ENCODE results near the gene CAMSAP1. TPM values are rescaled to one million over a fixed set of nuclear protein-coding genes. Genes with fewer than 3 reads are reported as not detected.

The CAMSAP1 gene
- total and polyA plus RNA-seq, 2 of the 4 experiments (the other 2 are of a cell fraction) = 8.2 to 19.5 TPM

DNA sequence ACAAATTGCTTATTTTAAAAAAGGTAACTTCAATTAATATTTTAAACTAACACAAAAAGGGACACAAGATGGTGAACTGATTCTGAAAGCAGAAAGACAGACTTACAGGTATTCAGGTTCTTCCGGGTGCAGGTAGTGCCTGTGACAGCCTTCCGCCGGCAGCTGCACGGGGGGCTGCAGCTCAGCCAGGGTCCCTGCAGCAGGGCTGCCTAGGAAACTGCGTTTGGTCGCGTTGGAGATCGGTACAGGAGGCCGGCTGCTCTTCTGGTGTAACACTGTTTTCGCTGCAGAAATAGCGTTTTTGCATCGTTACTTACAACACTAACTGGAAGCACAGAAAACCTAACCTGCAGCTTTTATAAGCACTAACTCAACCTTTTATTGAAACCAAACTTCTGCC is 80.0 kb downstream of the CAMSAP1 start:
- no peak overlapping the region for H3K27ac ChIP-seq (ENCODE audit: insufficient read depth, low read length)
- H4K5ac ChIP-seq (ENCODE audit: low read depth, low read length) = no peak overlapping the region
- dilution Hi-C loops (cut with HindIII; ENCODE audit: low sequenced_read_pairs, unreplicated experiment) (no loop called here), in situ Hi-C loops (cut with MboI; ENCODE audit: low sequenced_read_pairs) (no loop called here), intact Hi-C loops (cut with micrococcal nuclease) (no loop called here)
- no peak overlapping the region for H3K56ac ChIP-seq (ENCODE audit: extremely low read depth, insufficient read depth, low read length)
- no peak overlapping the region for H3K4me2 ChIP-seq (ENCODE audit: low read depth, low read length)
- BruUV-seq (replicated peaks) = no TSS peak
- no peak for DNase-seq
- ChIA-PET CTCF (no interaction called here), POLR2A (ENCODE audit: unreplicated experiment) (no interaction called here)
- H3K27me3 ChIP-seq (ENCODE audit: control insufficient read depth, insufficient read depth, low read length) = no peaks in the 10 kb centered on the region
- no peak for ATAC-seq (ENCODE audit: low read depth)
- H2BK15ac ChIP-seq (ENCODE audit: low read depth, low read length) = no peak overlapping the region
- no peak overlapping the region for H2AK5ac ChIP-seq (ENCODE audit: low read depth, low read length)
- no peak overlapping the region for H3K9ac ChIP-seq (ENCODE audit: low read depth, low read length)
- no peaks in the 10 kb centered on the region for H3K4me1 ChIP-seq (ENCODE audit: control insufficient read depth, insufficient read depth, low read length)
- no peak overlapping the region for H2BK5ac ChIP-seq (ENCODE audit: low read depth, low read length, poor library complexity, severe bottlenecking)
- peaks cover 16% of the 10 kb centered on the region for H4K20me1 ChIP-seq (ENCODE audit: insufficient read depth, low read length)
- no peak overlapping the region for H3K14ac ChIP-seq (replicated peaks; ENCODE audit: low read depth, low read length)
- TF ChIP-seq RAD21 (IDR thresholded peaks at IDR 0.05; ENCODE audit: low read length) (no peak), CHD1 (IDR thresholded peaks at IDR 0.05; ENCODE audit: low read depth, low read length) (no peak), SMC3 (IDR thresholded peaks at IDR 0.05; ENCODE audit: low read depth, low read length) (no peak), RCOR1 (IDR thresholded peaks at IDR 0.05; ENCODE audit: insufficient replicate concordance, low read length) (no peak), NFE2L2 (IDR thresholded peaks at IDR 0.05; ENCODE audit: low read depth, low read length) (no peak), RFX5 (IDR thresholded peaks at IDR 0.05; ENCODE audit: low read depth, low read length) (no peak), POLR2A (IDR thresholded peaks at IDR 0.05; ENCODE audit: low read depth, low read length) (no peak), MXI1 (IDR thresholded peaks at IDR 0.05; ENCODE audit: borderline replicate concordance, low read depth, low read length) (no peak), CEBPB (IDR thresholded peaks at IDR 0.05; ENCODE audit: low read depth, low read length) (no peak), MAFK (IDR thresholded peaks at IDR 0.05; ENCODE audit: low read depth, low read length) (no peak), FOS (IDR thresholded peaks at IDR 0.05; ENCODE audit: low read depth, low read length) (no peak), MAZ (IDR thresholded peaks at IDR 0.05; ENCODE audit: borderline replicate concordance, low read depth, low read length) (no peak), BHLHE40 (IDR thresholded peaks at IDR 0.05; ENCODE audit: low read depth, low read length) (no peak)
- TF ChIP-seq, protein P1, sequence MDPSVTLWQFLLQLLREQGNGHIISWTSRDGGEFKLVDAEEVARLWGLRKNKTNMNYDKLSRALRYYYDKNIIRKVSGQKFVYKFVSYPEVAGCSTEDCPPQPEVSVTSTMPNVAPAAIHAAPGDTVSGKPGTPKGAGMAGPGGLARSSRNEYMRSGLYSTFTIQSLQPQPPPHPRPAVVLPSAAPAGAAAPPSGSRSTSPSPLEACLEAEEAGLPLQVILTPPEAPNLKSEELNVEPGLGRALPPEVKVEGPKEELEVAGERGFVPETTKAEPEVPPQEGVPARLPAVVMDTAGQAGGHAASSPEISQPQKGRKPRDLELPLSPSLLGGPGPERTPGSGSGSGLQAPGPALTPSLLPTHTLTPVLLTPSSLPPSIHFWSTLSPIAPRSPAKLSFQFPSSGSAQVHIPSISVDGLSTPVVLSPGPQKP (IDR thresholded peaks at IDR 0.05; ENCODE audit: borderline replicate concordance, low read depth, low read length) = no peak
- TF ChIP-seq, protein P2, sequence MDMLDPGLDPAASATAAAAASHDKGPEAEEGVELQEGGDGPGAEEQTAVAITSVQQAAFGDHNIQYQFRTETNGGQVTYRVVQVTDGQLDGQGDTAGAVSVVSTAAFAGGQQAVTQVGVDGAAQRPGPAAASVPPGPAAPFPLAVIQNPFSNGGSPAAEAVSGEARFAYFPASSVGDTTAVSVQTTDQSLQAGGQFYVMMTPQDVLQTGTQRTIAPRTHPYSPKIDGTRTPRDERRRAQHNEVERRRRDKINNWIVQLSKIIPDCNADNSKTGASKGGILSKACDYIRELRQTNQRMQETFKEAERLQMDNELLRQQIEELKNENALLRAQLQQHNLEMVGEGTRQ (IDR thresholded peaks at IDR 0.05; ENCODE audit: low read depth, low read length) = no peak
- TF ChIP-seq, protein P3, sequence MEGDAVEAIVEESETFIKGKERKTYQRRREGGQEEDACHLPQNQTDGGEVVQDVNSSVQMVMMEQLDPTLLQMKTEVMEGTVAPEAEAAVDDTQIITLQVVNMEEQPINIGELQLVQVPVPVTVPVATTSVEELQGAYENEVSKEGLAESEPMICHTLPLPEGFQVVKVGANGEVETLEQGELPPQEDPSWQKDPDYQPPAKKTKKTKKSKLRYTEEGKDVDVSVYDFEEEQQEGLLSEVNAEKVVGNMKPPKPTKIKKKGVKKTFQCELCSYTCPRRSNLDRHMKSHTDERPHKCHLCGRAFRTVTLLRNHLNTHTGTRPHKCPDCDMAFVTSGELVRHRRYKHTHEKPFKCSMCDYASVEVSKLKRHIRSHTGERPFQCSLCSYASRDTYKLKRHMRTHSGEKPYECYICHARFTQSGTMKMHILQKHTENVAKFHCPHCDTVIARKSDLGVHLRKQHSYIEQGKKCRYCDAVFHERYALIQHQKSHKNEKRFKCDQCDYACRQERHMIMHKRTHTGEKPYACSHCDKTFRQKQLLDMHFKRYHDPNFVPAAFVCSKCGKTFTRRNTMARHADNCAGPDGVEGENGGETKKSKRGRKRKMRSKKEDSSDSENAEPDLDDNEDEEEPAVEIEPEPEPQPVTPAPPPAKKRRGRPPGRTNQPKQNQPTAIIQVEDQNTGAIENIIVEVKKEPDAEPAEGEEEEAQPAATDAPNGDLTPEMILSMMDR (conservative IDR thresholded peaks at IDR 0.05; ENCODE audit: low read depth, low read length) = no peak
- WGBS, 2 experiments (ENCODE audit: extremely low coverage in 2 of 2, insufficient read length in 1 of 2) = 96% methylated on average over 8 of the region's 12 CpGs; no CpG with 5 or more reads in 1 of the 2 experiments
- no peak overlapping the region for H3K23ac ChIP-seq (ENCODE audit: low read depth, low read length)
- H2AFZ ChIP-seq (replicated peaks; ENCODE audit: low read length, poor library complexity) = no peak overlapping the region
- no peak overlapping the region for H3K4me3 ChIP-seq (ENCODE audit: insufficient read depth, low read depth, low read length)
- H2AK9ac ChIP-seq (replicated peaks; ENCODE audit: low read depth, low read length, poor library complexity) = no peak overlapping the region
- no peak overlapping the region for H2BK20ac ChIP-seq (ENCODE audit: low read depth, low read length)
- H4K8ac ChIP-seq (ENCODE audit: low read depth in 2 of 2, low read length in 2 of 2) = no peak overlapping the region
- H3K36me3 ChIP-seq (ENCODE audit: control insufficient read depth, insufficient read depth, low read length) = peaks cover 21% of the 10 kb centered on the region
- no peak overlapping the region for H4K91ac ChIP-seq (ENCODE audit: insufficient read depth, low read depth, low read length)
- no peaks in the 10 kb centered on the region for H3K9me1 ChIP-seq (ENCODE audit: insufficient read depth, low read length)
- no peak overlapping the region for H3K4ac ChIP-seq (ENCODE audit: low read depth, low read length)
- H3K18ac ChIP-seq (ENCODE audit: low read depth, low read length) = no peak overlapping the region
- H3K79me1 ChIP-seq (ENCODE audit: low read depth in 1 of 2, low read length in 2 of 2) = peaks cover 23 to 46% of the 10 kb centered on the region in 2 experiments
- H2BK120ac ChIP-seq (ENCODE audit: low read depth, low read length) = no peak overlapping the region
- H3K9me3 ChIP-seq (ENCODE audit: control insufficient read depth, insufficient read depth, low read length) = no peaks in the 10 kb centered on the region

Data from IMR-90 (cell line).